ENCODE results near the gene MLXIP.
A peak's percentile ranks its signal among the peaks of the same experiment; 100 is the strongest.

The MLXIP gene

DNA sequence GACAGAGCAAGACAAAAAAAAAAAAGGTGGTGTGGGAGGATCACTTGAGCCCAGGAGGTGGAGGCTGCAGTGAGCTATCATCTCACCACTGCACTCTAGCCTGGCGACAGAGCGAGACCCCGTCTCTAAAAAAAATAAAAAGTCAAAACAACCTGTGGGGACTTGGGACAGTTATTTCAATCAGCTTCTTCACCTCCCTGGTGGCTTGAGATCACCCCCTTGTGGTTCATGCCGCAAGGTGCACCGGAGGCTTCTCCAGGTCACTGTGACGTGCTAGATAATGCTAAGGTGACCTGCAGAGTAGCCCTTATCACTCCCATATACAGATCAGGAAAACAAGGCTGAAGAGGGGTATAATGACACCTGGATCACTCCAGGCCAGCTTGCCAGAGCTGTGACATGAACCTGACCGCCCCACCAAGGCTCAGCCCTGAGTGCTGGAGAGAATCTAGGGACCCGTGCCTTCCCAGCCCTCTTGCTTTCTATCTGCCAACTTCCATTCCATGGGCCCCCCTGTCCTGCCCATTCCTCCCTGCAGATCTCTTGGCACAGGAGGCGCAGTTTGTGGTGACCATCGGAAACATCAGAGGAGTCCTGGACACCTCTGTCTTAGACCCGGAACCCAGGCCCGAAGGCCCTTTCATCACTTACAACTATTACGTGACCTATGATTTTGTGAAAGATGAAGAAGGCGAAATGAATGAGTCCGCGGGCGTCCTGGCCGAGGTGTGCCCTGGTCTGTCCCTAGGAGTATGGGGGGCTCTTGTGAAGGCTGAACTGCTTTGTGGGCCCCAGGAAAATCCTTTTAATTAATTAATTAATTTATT is 112.5 kb downstream of the MLXIP start:
- peak; percentile 5 for DNase-seq

GRCh38 chr12:122192441-122192840 is 113.9 kb downstream of the MLXIP start:
- no peak for DNase-seq

- DNase-seq, result no peak
These were observed 116.2 kb downstream of the MLXIP start for GRCh38 chr12:122194804-122195203.

GRCh38 chr12:122195405-122195804 is 116.8 kb downstream of the MLXIP start:
- DNase-seq, result no peak
